Smooth muscle cell (in vitro differentiated cells): ENCODE measurements around the gene SULT2B1. TPM values are rescaled to one million over a fixed set of nuclear protein-coding genes. Genes with fewer than 3 reads are reported as not detected.

Experiments used
- DNase-seq: peaks from one replicate; lab custom pipeline; 2025; ENCODE audit not compliant: unreplicated experiment; lab: John Stamatoyannopoulos, UW
- H2AFZ ChIP-seq: fragments of 200-600 bp; sonication (generic); 2 replicates; pipeline ENCODE4 v1.6.0; 2016; ENCODE audit warnings: antibody characterized with exemption, low read depth, mild to moderate bottlenecking
- H3F3A ChIP-seq: fragments of 200-600 bp; sonication (generic); 2 replicates; pipeline ENCODE4 v1.6.0; 2017; ENCODE audit warnings: antibody characterized with exemption, low read depth
- H3K27ac ChIP-seq: fragments of 200-600 bp; sonication (generic); 2 replicates; pipeline ENCODE4 v1.5.1; 2016; ENCODE audit warnings: low read depth, mild to moderate bottlenecking
- H3K27me3 ChIP-seq: fragments of 200-600 bp; sonication (generic); 2 replicates; pipeline ENCODE4 v1.6.1; 2016; ENCODE audit warnings: low read depth, mild to moderate bottlenecking
- H3K36me3 ChIP-seq: fragments of 200-600 bp; sonication (generic); 2 replicates; pipeline ENCODE4 v1.5.1; 2016; ENCODE audit warnings: low read depth
- H3K4me1 ChIP-seq: fragments of 200-600 bp; sonication (generic); 2 replicates; pipeline ENCODE4 v1.5.1; 2016; ENCODE audit warnings: low read depth
- H3K4me2 ChIP-seq: fragments of 200-600 bp; sonication (generic); 2 replicates; pipeline ENCODE4 v1.6.0; 2016; ENCODE audit warnings: mild to moderate bottlenecking
- H3K4me3 ChIP-seq: fragments of 200-600 bp; sonication (generic); 2 replicates; pipeline ENCODE4 v1.5.1; 2016; ENCODE audit warnings: mild to moderate bottlenecking
- H3K79me2 ChIP-seq: fragments of 200-600 bp; sonication (generic); 2 replicates; pipeline ENCODE4 v1.6.0; 2016; ENCODE audit warnings: low read depth, mild to moderate bottlenecking
- H3K9ac ChIP-seq: fragments of 200-600 bp; sonication (generic); 2 replicates; pipeline ENCODE4 v1.6.0; 2016; ENCODE audit warnings: low read depth
- H3K9me3 ChIP-seq: fragments of 200-600 bp; sonication (generic); replicated peaks from 2 replicates; pipeline ENCODE4 v1.5.1; 2016; ENCODE audit warnings: low read depth
- H4K20me1 ChIP-seq: fragments of 200-600 bp; sonication (generic); 2 replicates; pipeline ENCODE4 v1.6.0; 2016; ENCODE audit warnings: low read depth
- WGBS: methylation state at CpG from one replicate; pipeline ENCODE4 v1.1.7; 2016; ENCODE audit warnings: low lambda C conversion rate; 5-methylcytosine and 5-hydroxymethylcytosine counted together
- polyA plus RNA-seq: library from polyadenylated mRNA; unstranded; fragments of >200 nt; fragmentation: Nextera tagmentation; extraction: Ambion mirVana; gene quantifications from 2 replicates; pipeline ENCODE4 v1.2.1, GENCODE V29; 2016
- total RNA-seq: library from RNA; depleted of rRNA; stranded (reverse); fragments of >200 nt; gene quantifications from 2 replicates; pipeline ENCODE4 v1.2.3, GENCODE V29; 2014
- TF ChIP-seq, protein P1 (sequence below): fragments of 200-600 bp; sonication (generic); IDR thresholded peaks from 2 replicates; pipeline ENCODE4 v1.5.1; 2017; ENCODE audit warnings: borderline replicate concordance, mild to moderate bottlenecking, antibody characterized with exemption; ENCODE audit not compliant: insufficient read depth, poor library complexity, severe bottlenecking

The SULT2B1 gene
- total and polyA plus RNA-seq, 2 experiments from 2014 or later: 1.7 to 2.3 TPM

DNA sequence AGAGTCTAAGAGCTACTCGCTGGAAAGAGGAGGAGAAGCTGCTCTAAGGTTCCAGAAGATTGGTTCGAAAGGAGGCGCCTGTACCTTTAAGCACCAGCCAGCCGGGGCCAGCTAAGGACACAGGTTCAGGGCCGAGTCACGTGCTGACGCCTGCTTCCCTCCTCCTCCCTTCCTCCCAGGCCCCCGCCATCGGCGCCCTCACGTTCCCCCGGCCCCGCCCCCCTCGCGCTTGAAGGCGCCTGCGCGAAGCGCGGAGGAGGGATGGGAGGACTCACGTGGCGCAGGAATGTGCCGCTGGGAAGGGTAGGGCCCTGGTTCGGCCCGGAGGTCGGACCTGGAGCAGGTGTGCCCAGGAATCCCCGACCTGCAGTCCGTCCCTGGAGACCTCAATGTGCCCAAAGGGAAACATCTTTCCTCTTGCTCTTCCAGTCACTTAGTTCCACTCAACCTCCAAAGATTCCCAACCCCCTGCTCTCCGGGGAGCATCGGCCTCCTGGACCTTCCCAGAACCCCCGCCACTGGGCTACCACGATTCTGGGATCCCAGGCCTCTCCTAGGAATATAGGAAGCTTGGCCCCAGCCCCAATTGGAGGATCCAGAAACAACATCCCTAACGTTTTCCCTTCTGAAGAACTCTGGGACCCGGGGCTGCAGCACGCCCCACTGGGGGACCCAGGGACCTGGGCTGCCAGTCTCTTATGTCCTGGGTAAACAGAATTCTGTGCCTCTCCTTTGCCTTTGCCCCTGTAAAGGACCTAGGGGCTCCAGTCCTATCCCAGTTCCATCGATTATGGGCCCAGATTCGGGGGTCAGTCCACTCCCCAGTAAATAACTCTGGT lies 82.7 kb downstream of the SULT2B1 start:
- Histone ChIP-seq H3K9me3 (no peaks in the 10 kb centered on the region), H3F3A (peaks cover 12% of the 10 kb centered on the region), H3K27me3 (peaks cover 6% of the 10 kb centered on the region), H3K79me2 (no peaks in the 10 kb centered on the region), H3K4me2 (peak overlapping the region; percentile 79), H3K36me3 (no peaks in the 10 kb centered on the region), H3K4me3 (peak overlapping the region; percentile 60), H3K9ac (no peak overlapping the region), H4K20me1 (no peaks in the 10 kb centered on the region), H3K4me1 (peaks cover 15% of the 10 kb centered on the region), H2AFZ (no peak overlapping the region), H3K27ac (no peak overlapping the region)
- DNase-seq: peak; percentile 63
- TF ChIP-seq, protein P1, sequence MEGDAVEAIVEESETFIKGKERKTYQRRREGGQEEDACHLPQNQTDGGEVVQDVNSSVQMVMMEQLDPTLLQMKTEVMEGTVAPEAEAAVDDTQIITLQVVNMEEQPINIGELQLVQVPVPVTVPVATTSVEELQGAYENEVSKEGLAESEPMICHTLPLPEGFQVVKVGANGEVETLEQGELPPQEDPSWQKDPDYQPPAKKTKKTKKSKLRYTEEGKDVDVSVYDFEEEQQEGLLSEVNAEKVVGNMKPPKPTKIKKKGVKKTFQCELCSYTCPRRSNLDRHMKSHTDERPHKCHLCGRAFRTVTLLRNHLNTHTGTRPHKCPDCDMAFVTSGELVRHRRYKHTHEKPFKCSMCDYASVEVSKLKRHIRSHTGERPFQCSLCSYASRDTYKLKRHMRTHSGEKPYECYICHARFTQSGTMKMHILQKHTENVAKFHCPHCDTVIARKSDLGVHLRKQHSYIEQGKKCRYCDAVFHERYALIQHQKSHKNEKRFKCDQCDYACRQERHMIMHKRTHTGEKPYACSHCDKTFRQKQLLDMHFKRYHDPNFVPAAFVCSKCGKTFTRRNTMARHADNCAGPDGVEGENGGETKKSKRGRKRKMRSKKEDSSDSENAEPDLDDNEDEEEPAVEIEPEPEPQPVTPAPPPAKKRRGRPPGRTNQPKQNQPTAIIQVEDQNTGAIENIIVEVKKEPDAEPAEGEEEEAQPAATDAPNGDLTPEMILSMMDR: no peak
- 19% methylated on average over 31 of the region's 37 CpGs for WGBS

DNA sequence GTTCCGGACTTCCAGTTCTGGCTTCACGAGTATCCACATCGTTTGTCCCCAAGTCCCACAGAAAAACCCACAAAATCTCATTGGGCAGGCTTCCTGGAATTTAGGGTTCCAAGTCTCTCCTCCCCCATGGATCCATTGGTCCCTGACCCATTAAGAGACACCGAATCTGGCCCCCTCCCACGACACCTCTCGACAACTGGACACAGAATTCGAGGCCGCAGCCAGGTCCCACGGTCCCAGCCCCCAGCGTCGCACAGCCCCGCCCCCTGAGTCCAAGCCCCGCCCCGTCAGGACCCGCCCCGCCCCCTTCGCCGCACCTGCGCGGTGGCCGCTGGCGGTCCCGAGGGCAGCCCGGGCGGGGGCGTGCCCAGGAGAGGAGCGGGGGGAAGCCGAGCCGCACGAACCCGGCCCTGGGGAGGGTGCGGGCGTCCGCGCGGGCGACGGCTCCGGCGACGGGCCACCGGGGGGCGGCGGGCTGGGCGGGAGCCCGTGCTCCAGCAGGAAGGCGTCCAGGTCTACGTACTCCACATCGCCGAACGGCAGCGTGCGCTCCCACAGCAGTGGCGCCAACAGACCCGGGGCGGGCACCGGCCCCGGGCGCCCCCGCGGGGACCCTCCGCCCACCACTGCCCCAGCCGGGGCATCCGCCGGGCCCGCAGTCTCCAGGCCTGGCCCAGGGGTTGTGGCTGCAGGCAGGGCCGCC lies 83.4 kb downstream of the SULT2B1 start:
- H3K27ac ChIP-seq: no peak overlapping the region
- WGBS: 5% methylated on average over 23 of the region's 67 CpGs
- no peaks in the 10 kb centered on the region for H4K20me1 ChIP-seq
- no peaks in the 10 kb centered on the region for H3K36me3 ChIP-seq
- TF ChIP-seq, protein P1: no peak
- H3K4me3 ChIP-seq: peak overlapping the region; percentile 60
- no peaks in the 10 kb centered on the region for H3K9me3 ChIP-seq
- peaks cover 12% of the 10 kb centered on the region for H3F3A ChIP-seq
- H2AFZ ChIP-seq: no peak overlapping the region
- peaks cover 6% of the 10 kb centered on the region for H3K27me3 ChIP-seq
- H3K79me2 ChIP-seq: no peaks in the 10 kb centered on the region
- DNase-seq: no peak
- H3K4me1 ChIP-seq: peaks cover 11% of the 10 kb centered on the region
- no peak overlapping the region for H3K9ac ChIP-seq
- H3K4me2 ChIP-seq: peak overlapping the region; percentile 79

DNA sequence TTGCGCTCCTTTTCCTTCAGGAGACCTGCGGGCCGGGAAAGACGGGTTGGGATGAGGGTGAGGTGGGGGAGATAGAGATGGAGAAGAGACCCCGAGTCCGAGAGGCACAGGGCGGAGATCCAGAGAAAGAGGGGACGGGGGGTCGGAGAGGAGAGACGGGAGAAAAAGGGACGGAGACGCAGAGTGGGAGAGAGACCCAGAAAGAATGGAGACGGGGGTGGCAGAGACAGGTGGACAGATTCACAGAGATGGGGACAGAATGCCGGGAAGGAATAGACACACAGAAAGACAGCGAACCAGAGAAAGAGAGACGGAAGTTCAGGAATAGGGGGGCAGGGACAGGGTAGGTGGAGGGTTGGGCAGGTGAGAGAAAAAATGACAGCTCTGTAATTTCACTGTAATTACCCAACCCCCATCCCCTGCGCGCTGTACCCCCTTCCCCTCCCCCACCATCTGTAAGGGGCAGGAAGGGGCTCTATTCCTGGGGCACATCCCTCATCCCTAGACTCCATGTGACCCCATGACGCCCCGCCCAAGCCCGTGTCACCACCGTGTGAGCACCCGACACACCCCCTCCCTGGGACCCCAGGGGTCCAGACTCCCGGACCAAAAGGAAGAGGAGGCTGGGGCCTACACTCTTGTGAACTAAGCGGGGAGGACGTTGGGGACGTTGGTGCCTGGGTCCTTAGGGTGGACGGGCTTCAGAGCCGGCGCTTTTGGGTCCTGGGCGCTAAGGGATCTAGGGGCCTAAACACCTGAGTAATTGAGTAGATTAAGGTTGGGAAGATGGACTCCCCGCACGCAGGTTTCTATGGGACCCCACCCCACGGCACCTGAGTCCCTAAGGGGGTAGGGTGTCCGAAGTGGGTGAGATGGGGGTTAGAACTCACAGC lies 84.2 kb downstream of the SULT2B1 start:
- Histone ChIP-seq H3K27ac (no peak overlapping the region), H3K9me3 (no peaks in the 10 kb centered on the region), H3K36me3 (no peaks in the 10 kb centered on the region), H3K4me3 (peak overlapping the region; percentile 60), H2AFZ (no peak overlapping the region), H3K4me2 (peak overlapping the region; percentile 79), H3K79me2 (no peaks in the 10 kb centered on the region), H4K20me1 (no peaks in the 10 kb centered on the region), H3K9ac (no peak overlapping the region), H3K4me1 (peaks cover 4% of the 10 kb centered on the region), H3K27me3 (peaks cover 6% of the 10 kb centered on the region), H3F3A (peaks cover 12% of the 10 kb centered on the region)
- 12% methylated on average over 31 of the region's 35 CpGs for WGBS
- no peak for DNase-seq
- TF ChIP-seq, protein P1: no peak
